Measurements from ENCODE around the gene DGKI.
A peak's percentile ranks its signal among the peaks of the same experiment; 100 is the strongest.

Gene DGKI

GRCh38 chr7:137690635-137691034 lies 156.1 kb downstream of the DGKI start:
- Histone ChIP-seq H3K14ac (ENCODE audit: low read length) (no peak overlapping the region), H2AFZ (ENCODE audit: insufficient read depth, low read length, poor library complexity) (no peak overlapping the region), H3K36me3 (ENCODE audit: control insufficient read depth in 1 of 2, insufficient read depth in 2 of 2, low read length in 2 of 2) (no peaks in the 10 kb centered on the region), H3K27me3 (ENCODE audit: insufficient read depth, low read length) (no peaks in the 10 kb centered on the region), H3K9me3 (ENCODE audit: insufficient read depth, low read depth, low read length) (no peaks in the 10 kb centered on the region), H4K91ac (ENCODE audit: low read depth, low read length) (no peak overlapping the region), H3K4me1 (ENCODE audit: control insufficient read depth in 1 of 2, insufficient read depth in 2 of 2, low read length in 2 of 2) (no peaks in the 10 kb centered on the region), H2BK12ac (ENCODE audit: low read length) (no peak overlapping the region), H3K27ac (ENCODE audit: low read depth, low read length) (no peak overlapping the region), H4K8ac (ENCODE audit: low read depth, low read length) (no peak overlapping the region), H2AK5ac (ENCODE audit: low read length) (no peak overlapping the region), H4K12ac (ENCODE audit: low read depth, low read length) (no peak overlapping the region), H3K4ac (ENCODE audit: low read depth, low read length) (no peak overlapping the region), H3K4me3 (ENCODE audit: low read depth, low read length) (no peak overlapping the region), H3K4me2 (ENCODE audit: low read length) (no peak overlapping the region), H3K18ac (ENCODE audit: low read length) (no peak overlapping the region), H3K79me1 (ENCODE audit: low read length) (no peaks in the 10 kb centered on the region), H3K23ac (ENCODE audit: low read length) (no peak overlapping the region), H2BK5ac (ENCODE audit: low read depth, low read length, poor library complexity) (no peak overlapping the region), H3K9ac (ENCODE audit: low read length) (no peak overlapping the region), H2BK120ac (ENCODE audit: insufficient read depth, low read length, poor library complexity) (no peak overlapping the region), H3K79me2 (ENCODE audit: control insufficient read depth, insufficient read depth, low read length, poor library complexity) (no peaks in the 10 kb centered on the region)
- no peak for DNase-seq
- WGBS (ENCODE audit: extremely low coverage, insufficient coverage, insufficient read length) = no CpG with 5 or more reads among the region's 4 CpGs

- WGBS (ENCODE audit: extremely low coverage, insufficient coverage, insufficient read length) = no CpG with 5 or more reads among the region's 2 CpGs
- no peak overlapping the region for H3K9ac ChIP-seq (ENCODE audit: low read length)
These were observed 157.0 kb downstream of the DGKI start for GRCh38 chr7:137689761-137690160.

GRCh38 chr7:137687556-137688265 lies 159.1 kb downstream of the DGKI start:
- Histone ChIP-seq H2AK5ac (ENCODE audit: low read length) (no peak overlapping the region), H3K4me2 (ENCODE audit: low read length) (no peak overlapping the region), H3K36me3 (ENCODE audit: control insufficient read depth in 1 of 2, insufficient read depth in 2 of 2, low read length in 2 of 2) (no peaks in the 10 kb centered on the region), H4K8ac (ENCODE audit: low read depth, low read length) (no peak overlapping the region), H2BK5ac (ENCODE audit: low read depth, low read length, poor library complexity) (no peak overlapping the region), H3K27me3 (ENCODE audit: insufficient read depth, low read length) (no peaks in the 10 kb centered on the region), H3K79me2 (ENCODE audit: control insufficient read depth, insufficient read depth, low read length, poor library complexity) (no peaks in the 10 kb centered on the region), H3K23ac (ENCODE audit: low read length) (no peak overlapping the region), H2AFZ (ENCODE audit: insufficient read depth, low read length, poor library complexity) (no peak overlapping the region), H3K14ac (ENCODE audit: low read length) (no peak overlapping the region), H2BK12ac (ENCODE audit: low read length) (no peak overlapping the region), H2BK120ac (ENCODE audit: insufficient read depth, low read length, poor library complexity) (no peak overlapping the region), H3K18ac (ENCODE audit: low read length) (no peak overlapping the region), H4K91ac (ENCODE audit: low read depth, low read length) (no peak overlapping the region), H4K12ac (ENCODE audit: low read depth, low read length) (no peak overlapping the region), H3K9ac (ENCODE audit: low read length) (no peak overlapping the region), H3K79me1 (ENCODE audit: low read length) (no peaks in the 10 kb centered on the region), H3K4me1 (ENCODE audit: control insufficient read depth in 1 of 2, insufficient read depth in 2 of 2, low read length in 2 of 2) (no peaks in the 10 kb centered on the region), H3K4me3 (ENCODE audit: low read depth, low read length) (no peak overlapping the region), H3K27ac (ENCODE audit: low read depth, low read length) (no peak overlapping the region), H3K9me3 (ENCODE audit: insufficient read depth, low read depth, low read length) (no peaks in the 10 kb centered on the region), H3K4ac (ENCODE audit: low read depth, low read length) (no peak overlapping the region)
- DNase-seq = peak in 1 of 2 donors; percentile 66
- WGBS (ENCODE audit: extremely low coverage, insufficient coverage, insufficient read length) = no CpG with 5 or more reads among the region's 8 CpGs

More at GRCh38 chr7:137689761-137690160, 157.0 kb downstream of the DGKI start:
- Histone ChIP-seq H3K36me3 (ENCODE audit: control insufficient read depth in 1 of 2, insufficient read depth in 2 of 2, low read length in 2 of 2) (no peaks in the 10 kb centered on the region), H3K79me1 (ENCODE audit: low read length) (no peaks in the 10 kb centered on the region), H3K4me1 (ENCODE audit: control insufficient read depth in 1 of 2, insufficient read depth in 2 of 2, low read length in 2 of 2) (no peaks in the 10 kb centered on the region), H3K4ac (ENCODE audit: low read depth, low read length) (no peak overlapping the region), H3K79me2 (ENCODE audit: control insufficient read depth, insufficient read depth, low read length, poor library complexity) (no peaks in the 10 kb centered on the region), H2BK5ac (ENCODE audit: low read depth, low read length, poor library complexity) (no peak overlapping the region), H2AFZ (ENCODE audit: insufficient read depth, low read length, poor library complexity) (no peak overlapping the region), H3K23ac (ENCODE audit: low read length) (no peak overlapping the region), H2AK5ac (ENCODE audit: low read length) (no peak overlapping the region), H4K8ac (ENCODE audit: low read depth, low read length) (no peak overlapping the region), H3K4me2 (ENCODE audit: low read length) (no peak overlapping the region), H2BK120ac (ENCODE audit: insufficient read depth, low read length, poor library complexity) (no peak overlapping the region), H4K12ac (ENCODE audit: low read depth, low read length) (no peak overlapping the region), H3K9me3 (ENCODE audit: insufficient read depth, low read depth, low read length) (no peaks in the 10 kb centered on the region), H3K4me3 (ENCODE audit: low read depth, low read length) (no peak overlapping the region), H3K27ac (ENCODE audit: low read depth, low read length) (no peak overlapping the region), H3K27me3 (ENCODE audit: insufficient read depth, low read length) (no peaks in the 10 kb centered on the region), H4K91ac (ENCODE audit: low read depth, low read length) (no peak overlapping the region), H2BK12ac (ENCODE audit: low read length) (no peak overlapping the region), H3K14ac (ENCODE audit: low read length) (no peak overlapping the region), H3K18ac (ENCODE audit: low read length) (no peak overlapping the region)
- no peak for DNase-seq

- no CpG with 5 or more reads among the region's 3 CpGs for WGBS (ENCODE audit: extremely low coverage, insufficient coverage, insufficient read length)
- Histone ChIP-seq H4K8ac (ENCODE audit: low read depth, low read length) (no peak overlapping the region), H3K79me1 (ENCODE audit: low read length) (no peaks in the 10 kb centered on the region), H3K27ac (ENCODE audit: low read depth, low read length) (no peak overlapping the region), H3K14ac (ENCODE audit: low read length) (no peak overlapping the region), H3K9ac (ENCODE audit: low read length) (no peak overlapping the region), H2BK120ac (ENCODE audit: insufficient read depth, low read length, poor library complexity) (no peak overlapping the region), H3K36me3 (ENCODE audit: control insufficient read depth in 1 of 2, insufficient read depth in 2 of 2, low read length in 2 of 2) (no peaks in the 10 kb centered on the region), H2BK5ac (ENCODE audit: low read depth, low read length, poor library complexity) (no peak overlapping the region), H3K4ac (ENCODE audit: low read depth, low read length) (no peak overlapping the region), H3K4me1 (ENCODE audit: control insufficient read depth in 1 of 2, insufficient read depth in 2 of 2, low read length in 2 of 2) (no peaks in the 10 kb centered on the region), H2BK12ac (ENCODE audit: low read length) (no peak overlapping the region), H2AFZ (ENCODE audit: insufficient read depth, low read length, poor library complexity) (no peak overlapping the region), H3K9me3 (ENCODE audit: insufficient read depth, low read depth, low read length) (no peaks in the 10 kb centered on the region), H2AK5ac (ENCODE audit: low read length) (no peak overlapping the region), H3K4me3 (ENCODE audit: low read depth, low read length) (no peak overlapping the region), H3K18ac (ENCODE audit: low read length) (no peak overlapping the region), H4K91ac (ENCODE audit: low read depth, low read length) (no peak overlapping the region), H3K79me2 (ENCODE audit: control insufficient read depth, insufficient read depth, low read length, poor library complexity) (no peaks in the 10 kb centered on the region), H3K27me3 (ENCODE audit: insufficient read depth, low read length) (no peaks in the 10 kb centered on the region), H3K4me2 (ENCODE audit: low read length) (no peak overlapping the region), H4K12ac (ENCODE audit: low read depth, low read length) (no peak overlapping the region), H3K23ac (ENCODE audit: low read length) (no peak overlapping the region)
- no peak for DNase-seq
These were observed 161.2 kb downstream of the DGKI start for GRCh38 chr7:137685433-137686164.

All from trophoblast cell (in vitro differentiated cells and primary cell).